ENCODE data around the gene BEND7.

BEND7 gene

GRCh38 chr10:13520194-13520593, 8.6 kb downstream of the BEND7 start:
- DNase-seq (ENCODE audit: low read depth), result no peak

DNA sequence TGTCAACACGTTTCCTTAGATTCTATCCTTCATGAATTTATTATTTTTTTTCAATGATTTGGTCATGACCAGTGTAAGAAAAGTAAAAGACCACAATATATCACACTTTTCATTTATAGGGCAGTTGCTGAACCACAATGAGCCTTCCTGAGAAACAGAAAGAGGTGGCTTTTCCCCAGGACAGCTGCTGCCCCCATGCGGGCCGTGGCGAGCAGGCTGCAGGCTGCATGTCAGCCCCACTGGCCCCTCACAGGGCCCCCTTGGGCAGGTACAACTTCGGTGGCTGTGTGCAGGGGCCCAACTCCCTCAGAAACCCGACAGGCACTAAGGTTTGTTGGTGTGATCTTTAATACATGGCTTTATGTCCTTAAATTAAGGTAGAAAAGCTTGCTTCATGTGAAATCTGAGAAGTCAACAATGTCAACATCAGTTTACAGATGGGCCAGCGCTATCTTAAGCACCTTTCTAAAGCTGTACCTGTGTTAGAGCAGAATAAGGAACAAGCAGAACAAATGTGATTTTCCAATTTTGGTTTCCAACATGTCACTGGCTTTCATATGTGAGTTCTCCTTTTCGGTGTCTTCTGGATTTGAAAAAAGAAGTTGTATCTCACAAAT, 10.6 kb downstream of the BEND7 start:
- no peak for DNase-seq (ENCODE audit: low read depth)

DNA sequence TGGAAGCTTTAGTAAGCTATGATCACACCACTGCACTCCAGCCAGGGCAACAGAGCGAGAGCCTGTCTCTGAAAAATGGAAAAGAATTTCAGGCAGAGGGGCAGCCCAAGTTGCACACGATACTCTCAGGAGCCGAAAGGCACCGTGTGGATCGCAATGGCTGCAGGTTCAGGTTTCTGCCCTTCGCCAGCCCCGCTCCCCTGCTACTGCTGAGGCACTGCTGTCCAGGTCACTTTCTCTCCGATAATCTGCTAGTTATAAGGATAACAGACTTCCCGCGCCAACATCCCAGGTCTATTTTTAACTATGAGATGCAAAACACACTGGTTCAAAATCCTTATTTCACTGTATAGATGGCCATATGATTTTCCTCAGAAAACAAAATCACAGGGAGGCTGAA, 11.1 kb downstream of the BEND7 start:
- no peak for DNase-seq (ENCODE audit: low read depth)

- DNase-seq (ENCODE audit: low read depth), result no peak
These were observed 12.6 kb downstream of the BEND7 start for GRCh38 chr10:13516176-13516575.

GRCh38 chr10:13515467-13515866, 13.3 kb downstream of the BEND7 start:
- no peak for DNase-seq (ENCODE audit: low read depth)

- DNase-seq (ENCODE audit: low read depth), result no peak
These were observed 14.5 kb downstream of the BEND7 start for GRCh38 chr10:13514296-13514695.

DNA sequence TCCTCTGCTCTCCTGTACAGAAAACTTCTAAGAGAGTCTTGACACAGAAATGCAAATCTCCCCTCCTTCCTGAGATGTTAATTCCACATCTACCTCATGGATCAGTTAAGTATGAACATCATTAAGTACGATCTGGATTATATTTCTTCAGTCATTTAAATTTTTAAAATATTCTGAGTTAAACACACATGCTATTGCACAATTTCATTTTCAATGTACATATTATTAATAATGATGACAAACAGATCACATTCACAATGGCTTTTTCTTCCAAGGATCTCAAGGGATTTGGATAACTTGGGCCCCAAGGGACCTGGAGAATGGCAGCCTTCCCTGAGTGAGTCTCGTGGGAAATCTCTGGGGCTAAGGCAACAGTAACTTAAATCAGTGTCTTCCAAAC, 16.2 kb downstream of the BEND7 start:
- DNase-seq (ENCODE audit: low read depth), result no peak

DNA sequence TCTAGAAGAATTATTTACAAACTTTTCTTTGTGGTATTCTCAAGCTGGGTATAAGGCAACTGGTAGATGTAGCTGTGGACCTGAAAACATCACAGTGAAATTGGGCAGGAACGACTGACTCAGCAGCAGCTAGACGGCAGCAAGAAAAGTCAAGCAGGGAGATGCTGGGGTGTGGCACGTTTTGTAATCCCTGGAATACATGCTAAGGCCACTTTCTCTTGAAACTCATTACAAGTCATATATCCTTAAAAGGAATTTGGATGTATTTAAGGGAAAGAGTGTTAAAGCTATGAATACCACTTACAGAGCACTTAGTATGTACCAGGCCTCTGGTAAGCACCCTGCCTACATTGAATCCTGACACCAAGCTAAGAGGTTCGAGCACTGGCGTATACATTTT, 17.4 kb downstream of the BEND7 start:
- DNase-seq (ENCODE audit: low read depth), result no peak

- no peak for DNase-seq (ENCODE audit: low read depth)
These were observed 23.6 kb downstream of the BEND7 start for GRCh38 chr10:13505052-13505680.

GRCh38 chr10:13503745-13504463, 24.9 kb downstream of the BEND7 start:
- DNase-seq (ENCODE audit: low read depth), result no peak

GRCh38 chr10:13502380-13502779, 26.4 kb downstream of the BEND7 start:
- no peak for DNase-seq (ENCODE audit: low read depth)

DNA sequence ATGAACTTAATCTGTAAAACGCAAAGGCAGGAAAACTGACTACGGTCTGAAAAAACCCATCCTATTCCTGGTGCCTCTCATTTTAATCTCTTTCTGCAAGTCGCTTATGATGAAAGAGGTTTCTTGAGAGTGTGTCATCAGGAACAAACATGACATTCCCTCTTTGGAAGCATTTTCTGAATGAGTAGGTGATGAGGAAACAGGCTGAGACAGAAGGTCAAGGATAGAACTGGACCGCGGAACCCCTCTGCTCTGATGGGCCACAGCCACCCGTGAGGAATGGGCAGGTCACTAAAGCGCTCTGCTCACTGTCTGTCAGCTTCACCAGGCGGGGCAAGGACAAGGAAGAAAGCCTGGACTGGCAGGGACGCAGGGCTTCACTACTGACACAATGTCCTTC, 28.6 kb downstream of the BEND7 start:
- no peak for DNase-seq (ENCODE audit: low read depth)

GRCh38 chr10:13499150-13499549, 29.7 kb downstream of the BEND7 start:
- DNase-seq (ENCODE audit: low read depth), result no peak

DNA sequence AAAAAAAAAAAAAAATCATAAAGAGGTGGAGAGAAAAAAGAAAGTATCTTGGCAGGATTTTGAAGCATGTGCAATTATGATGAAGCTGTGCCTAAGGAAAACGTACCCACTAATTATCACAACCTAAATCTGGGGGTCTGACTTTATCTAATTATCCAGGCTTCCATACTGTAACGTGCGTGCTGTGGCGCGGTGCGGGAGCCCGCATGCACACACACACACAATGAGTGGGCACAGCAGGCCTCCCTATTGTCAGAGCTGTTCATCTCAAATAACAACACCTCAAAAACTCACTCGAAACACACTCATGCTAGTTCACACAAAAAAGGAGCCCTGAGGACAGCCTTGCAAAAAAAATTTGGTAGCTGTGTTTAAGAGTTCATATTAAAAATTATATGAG, 31.9 kb downstream of the BEND7 start:
- no peak for DNase-seq (ENCODE audit: low read depth)

DNA sequence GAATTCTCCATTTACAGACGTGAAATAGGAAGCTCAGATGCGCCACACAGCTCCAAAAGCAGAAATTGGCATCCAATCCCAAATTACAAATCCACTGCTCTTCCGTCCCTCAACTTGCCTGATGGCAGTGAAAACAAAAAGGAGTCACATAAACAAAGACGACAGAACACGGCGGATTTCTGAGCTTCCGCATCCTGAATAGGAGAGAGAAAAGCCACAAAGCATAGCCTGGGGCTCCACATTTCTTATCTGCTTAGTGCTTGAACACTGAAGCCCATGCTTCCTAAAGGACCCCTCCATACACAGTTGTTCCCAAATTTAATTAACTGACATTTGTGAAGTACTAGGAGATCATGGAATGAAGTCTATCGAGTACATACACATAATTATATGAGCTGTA, 32.6 kb downstream of the BEND7 start:
- DNase-seq (ENCODE audit: low read depth), result no peak

DNA sequence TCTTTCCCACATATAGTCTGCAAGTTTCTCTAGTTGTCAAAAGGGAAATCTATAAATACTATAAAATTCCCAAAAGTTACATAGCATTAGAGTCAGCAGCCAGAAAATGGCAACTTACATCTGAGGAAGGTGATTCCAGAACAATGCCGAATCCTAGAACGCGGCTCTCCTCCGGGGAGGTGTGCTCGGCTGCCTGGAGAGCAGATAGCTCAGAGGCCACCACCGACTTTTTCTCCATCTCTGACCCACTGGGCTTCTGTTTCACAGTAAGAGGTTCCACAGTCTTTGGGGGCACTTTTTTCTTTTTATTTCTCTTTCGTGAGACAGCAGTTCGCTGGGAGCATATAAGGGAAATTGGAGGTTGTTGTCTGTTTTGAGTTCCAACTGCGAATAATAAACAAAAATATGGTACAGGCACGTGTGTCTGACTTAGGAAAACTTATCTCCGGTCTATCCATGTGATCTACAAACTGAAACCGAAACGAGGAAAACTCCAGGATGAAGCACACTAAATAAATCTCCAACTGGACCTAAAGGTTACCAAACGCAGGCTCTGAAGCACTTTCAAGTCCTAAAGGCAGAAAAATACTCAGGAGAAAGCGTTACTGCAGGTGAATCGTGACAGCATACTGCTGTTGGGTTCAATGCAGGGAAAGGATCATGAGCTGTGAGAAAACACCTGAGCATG, 36.2 kb downstream of the BEND7 start:
- no peak for DNase-seq (ENCODE audit: low read depth)

GRCh38 chr10:13491747-13492360, 37.0 kb downstream of the BEND7 start:
- DNase-seq (ENCODE audit: low read depth), result no peak

DNA sequence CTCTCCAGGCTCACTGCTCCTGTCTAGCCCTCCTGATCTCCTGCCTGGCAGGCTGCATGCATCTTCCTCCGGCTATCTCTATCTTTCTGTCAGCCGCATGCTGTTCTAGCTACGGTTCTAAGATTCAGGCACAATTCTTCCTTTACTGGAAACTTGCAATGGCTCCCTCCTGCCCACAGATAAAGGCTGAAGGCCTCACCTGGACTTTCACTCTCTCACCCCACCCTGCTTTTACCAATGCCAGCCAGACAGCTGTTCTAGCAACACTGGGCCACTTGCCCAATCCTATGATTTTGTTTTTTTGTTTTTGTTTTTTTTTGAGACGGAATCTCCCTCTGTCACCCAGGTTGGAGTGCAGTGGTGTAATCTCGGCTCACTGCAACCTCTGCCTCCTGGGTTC, 38.3 kb downstream of the BEND7 start:
- no peak for DNase-seq (ENCODE audit: low read depth)

DNA sequence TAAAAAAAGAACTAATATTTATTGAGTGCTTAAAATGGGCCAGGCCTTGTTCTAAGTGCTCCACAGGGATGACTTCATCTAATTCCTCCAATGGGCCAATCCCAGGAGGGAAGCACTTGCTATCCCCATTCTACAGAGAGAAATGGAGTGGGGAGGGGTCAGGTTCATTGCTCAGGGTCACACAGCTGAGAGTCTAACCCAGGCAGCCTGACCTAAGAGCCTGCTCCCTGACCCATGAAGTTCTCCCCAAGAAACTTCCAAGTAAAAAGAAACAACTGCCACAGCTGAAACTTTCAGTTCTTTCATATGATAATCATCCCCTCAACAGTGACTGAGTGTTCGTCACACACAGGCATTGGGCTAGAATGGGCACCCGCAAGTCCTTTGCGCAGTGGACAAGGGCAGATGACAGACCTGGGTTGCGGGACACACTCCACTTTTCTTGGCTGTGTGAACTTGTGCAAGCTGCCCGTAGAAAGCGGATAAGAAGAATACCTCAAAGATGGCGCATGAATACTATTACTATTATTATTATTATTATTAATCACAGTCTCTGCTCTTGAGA, 39.7 kb downstream of the BEND7 start:
- DNase-seq (ENCODE audit: low read depth), result no peak

DNA sequence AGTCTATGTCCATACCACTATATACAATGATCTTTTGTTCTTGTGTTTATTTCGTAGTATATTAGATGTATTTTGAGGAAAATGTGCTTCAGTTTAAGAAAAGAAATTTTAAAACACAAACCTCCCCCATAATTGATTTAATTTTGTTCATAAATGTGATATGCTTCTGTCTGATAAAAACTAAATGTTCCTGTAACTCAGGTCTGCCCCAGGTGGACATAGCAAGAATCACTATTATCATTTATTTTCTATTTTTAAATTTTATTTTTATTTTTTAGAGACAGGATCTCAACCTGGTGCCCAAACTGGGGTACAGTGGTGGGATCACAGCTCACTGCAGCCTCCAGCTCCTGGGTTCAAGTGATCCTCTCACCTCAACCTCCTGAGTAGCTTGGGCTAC, 43.2 kb downstream of the BEND7 start:
- no peak for DNase-seq (ENCODE audit: low read depth)

DNA sequence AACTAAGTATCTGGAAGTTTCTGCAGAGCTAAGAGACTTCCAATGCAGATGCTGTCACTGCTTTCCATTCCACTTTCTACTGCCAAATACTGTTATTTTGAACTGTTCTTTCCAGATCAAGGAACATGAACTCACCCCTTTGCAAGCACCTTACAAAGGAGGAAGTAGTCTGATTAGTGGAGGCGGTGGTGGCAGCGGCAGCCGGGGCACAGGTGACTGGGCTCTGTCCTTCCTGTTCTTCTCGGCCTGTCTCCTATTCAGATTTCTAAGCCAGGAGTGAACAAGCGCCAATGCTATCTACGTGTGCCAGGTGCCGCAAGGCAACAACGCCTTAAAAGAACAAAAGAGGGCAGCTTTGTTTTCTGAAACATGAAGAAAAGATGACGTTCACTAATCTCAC, 44.9 kb downstream of the BEND7 start:
- DNase-seq (ENCODE audit: low read depth), result no peak

GRCh38 chr10:13483073-13483472, 45.7 kb downstream of the BEND7 start:
- DNase-seq (ENCODE audit: low read depth), result no peak

All from activated T-cell treated with anti-CD3 and anti-CD28 coated beads for 48 hours (primary cell).